HG02852 (cell line): ENCODE measurements around the gene CAMK4.

ENCODE experiments used
- ATAC-seq: cut with Tn5 transposase; IDR thresholded peaks from one replicate; pipeline ENCODE4 v1.9.1; 2021; ENCODE audit warnings: mild to moderate bottlenecking, moderate library complexity; ENCODE audit not compliant: unreplicated experiment

The CAMK4 gene

GRCh38 chr5:111228520-111229220 lies 4.5 kb downstream of the CAMK4 start:
- no peak for ATAC-seq

GRCh38 chr5:111229221-111229835 lies 5.1 kb downstream of the CAMK4 start:
- ATAC-seq, result no peak

GRCh38 chr5:111229871-111230810 lies 6.0 kb downstream of the CAMK4 start:
- ATAC-seq, result no peak

- no peak for ATAC-seq
These were observed 6.9 kb downstream of the CAMK4 start for GRCh38 chr5:111231119-111231518.

- ATAC-seq, result no peak
These were observed 8.3 kb downstream of the CAMK4 start for GRCh38 chr5:111232311-111233051.

- ATAC-seq, result no peak
These were observed 8.8 kb downstream of the CAMK4 start for GRCh38 chr5:111233052-111233374.

GRCh38 chr5:111234125-111234524 lies 9.9 kb downstream of the CAMK4 start:
- peak; percentile 45 for ATAC-seq

- ATAC-seq, result no peak
These were observed 11.5 kb downstream of the CAMK4 start for GRCh38 chr5:111235635-111236034.

GRCh38 chr5:111236348-111236747 lies 12.2 kb downstream of the CAMK4 start:
- ATAC-seq, result no peak

GRCh38 chr5:111236995-111237394 lies 12.8 kb downstream of the CAMK4 start:
- no peak for ATAC-seq

GRCh38 chr5:111237470-111237869 lies 13.3 kb downstream of the CAMK4 start:
- no peak for ATAC-seq

- ATAC-seq, result no peak
These were observed 14.4 kb downstream of the CAMK4 start for GRCh38 chr5:111238431-111239225.

GRCh38 chr5:111241696-111242095 lies 17.5 kb downstream of the CAMK4 start:
- ATAC-seq, result no peak

- ATAC-seq, result no peak
These were observed 18.4 kb downstream of the CAMK4 start for GRCh38 chr5:111242606-111243005.

GRCh38 chr5:111243318-111243717 lies 19.1 kb downstream of the CAMK4 start:
- no peak for ATAC-seq

- ATAC-seq, result no peak
These were observed 21.5 kb downstream of the CAMK4 start for GRCh38 chr5:111245654-111246053.

GRCh38 chr5:111246459-111246858 lies 22.3 kb downstream of the CAMK4 start:
- no peak for ATAC-seq

GRCh38 chr5:111248571-111248970 lies 24.4 kb downstream of the CAMK4 start:
- ATAC-seq, result no peak

GRCh38 chr5:111251921-111252320 lies 27.7 kb downstream of the CAMK4 start:
- ATAC-seq, result no peak
